GM23248 (cell line): Measurements from ENCODE around the gene RDX. TPM values are rescaled to one million over a fixed set of nuclear protein-coding genes. Genes with fewer than 3 reads are reported as not detected.

Source experiments
- DNase-seq: peaks from one replicate; pipeline ENCODE4 v3.0.0-alpha.2; 2015
- H2AFZ ChIP-seq: fragments of 200-600 bp; sonication (generic); 2 replicates; pipeline ENCODE4 v1.6.1; 2016; ENCODE audit warnings: antibody characterized with exemption
- H3F3A ChIP-seq: fragments of 200-600 bp; sonication (generic); 2 replicates; pipeline ENCODE4 v1.6.1; 2016; ENCODE audit warnings: mild to moderate bottlenecking, antibody characterized with exemption, mixed run types; ENCODE audit not compliant: insufficient read depth
- H3K27ac ChIP-seq: fragments of 200-600 bp; sonication (generic); 2 replicates; pipeline ENCODE4 v1.5.1; 2016; ENCODE audit warnings: mild to moderate bottlenecking
- H3K27me3 ChIP-seq: fragments of 200-600 bp; sonication (generic); replicated peaks from 2 replicates; pipeline ENCODE4 v1.6.1; 2016; ENCODE audit warnings: mild to moderate bottlenecking; ENCODE audit not compliant: insufficient read depth
- H3K36me3 ChIP-seq: fragments of 200-600 bp; sonication (generic); 2 replicates; pipeline ENCODE4 v1.6.1; 2016; ENCODE audit warnings: low read depth, mild to moderate bottlenecking
- H3K4me1 ChIP-seq: fragments of 200-600 bp; sonication (generic); 2 replicates; pipeline ENCODE4 v1.6.1; 2016; ENCODE audit warnings: mild to moderate bottlenecking; ENCODE audit not compliant: insufficient read depth
- H3K4me2 ChIP-seq: fragments of 200-600 bp; sonication (generic); one replicate; pipeline ENCODE4 v1.6.1; 2016; ENCODE audit warnings: mild to moderate bottlenecking; ENCODE audit not compliant: unreplicated experiment
- H3K4me3 ChIP-seq: fragments of 200-600 bp; sonication (generic); 2 replicates; pipeline ENCODE4 v1.5.1; 2016; ENCODE audit warnings: mild to moderate bottlenecking
- H3K79me2 ChIP-seq: fragments of 200-600 bp; sonication (generic); 2 replicates; pipeline ENCODE4 v1.6.1; 2016; ENCODE audit warnings: mild to moderate bottlenecking; ENCODE audit not compliant: insufficient read depth
- H3K9ac ChIP-seq: fragments of 200-600 bp; sonication (generic); 2 replicates; pipeline ENCODE4 v1.6.1; 2016; ENCODE audit warnings: mild to moderate bottlenecking
- H3K9me2 ChIP-seq: fragments of 200-600 bp; sonication (generic); 2 replicates; pipeline ENCODE4 v1.6.1; 2016; ENCODE audit warnings: mixed run types, mild to moderate bottlenecking, moderate library complexity; ENCODE audit not compliant: insufficient read depth
- H3K9me3 ChIP-seq: fragments of 200-600 bp; sonication (generic); one replicate; pipeline ENCODE4 v1.6.1; 2017; ENCODE audit warnings: low read depth
- H4K20me1 ChIP-seq: fragments of 200-600 bp; sonication (generic); 2 replicates; pipeline ENCODE4 v1.6.0; 2016; ENCODE audit not compliant: insufficient read depth
- EZH2 ChIP-seq: fragments of 200-600 bp; sonication (generic); IDR thresholded peaks from 2 replicates; pipeline ENCODE4 v1.6.1; 2018; ENCODE audit warnings: antibody characterized with exemption, mild to moderate bottlenecking; ENCODE audit not compliant: insufficient read depth, poor library complexity, severe bottlenecking
- EZH2phosphoT487 ChIP-seq: fragments of 200-600 bp; sonication (generic); IDR thresholded peaks from 2 replicates; pipeline ENCODE4 v1.6.1; 2018; ENCODE audit warnings: antibody characterized with exemption, moderate library complexity, mild to moderate bottlenecking, low read depth; ENCODE audit not compliant: insufficient read depth
- WGBS, 2 experiments: methylation state at CpG; one replicate each; pipeline ENCODE4 v1.1.6; 2015 to 2017; ENCODE audit warnings: low lambda C conversion rate in 2 of 2, low coverage in 1 of 2; ENCODE audit errors: missing lambda C conversion rate in 2 of 2; 5-methylcytosine and 5-hydroxymethylcytosine counted together
- in situ Hi-C: fragments of 300-500 bp; cut with MboI; formaldehyde crosslinking; loops from 2 replicates; pipeline ENCODE4 v1.15.0; 2020
- polyA plus RNA-seq: library from polyadenylated mRNA; unstranded; fragments of >200 nt; fragmentation: Nextera tagmentation; extraction: Ambion mirVana; gene quantifications from 2 replicates; pipeline ENCODE4 v1.2.1, GENCODE V29; 2016
- total RNA-seq: library from RNA; depleted of rRNA; stranded (reverse); fragments of >200 nt; shearing (Covaris generic); gene quantifications from 2 replicates; pipeline ENCODE4 v1.2.3, GENCODE V29; 2014

Gene RDX
- total and polyA plus RNA-seq, 2 experiments from 2014 or later = 69.5 to 95.4 TPM

DNA sequence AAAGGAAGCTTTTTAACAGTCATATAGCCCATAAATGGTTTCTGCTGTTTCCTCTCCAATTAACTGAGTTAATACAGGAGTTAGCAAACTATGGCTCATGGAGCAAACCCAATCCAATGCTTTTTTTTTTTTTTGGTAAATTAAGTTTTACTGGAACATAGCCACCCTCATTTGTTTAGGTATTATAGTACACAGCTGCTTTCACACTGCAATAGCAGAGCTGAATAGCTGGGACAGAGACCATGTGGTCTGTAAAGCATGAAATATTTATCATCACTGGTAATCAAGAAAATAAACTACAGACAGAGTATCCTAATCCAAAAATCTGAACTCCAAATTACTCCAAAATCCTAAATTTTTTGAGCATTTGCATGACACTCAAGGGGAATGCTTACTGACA lies 53.7 kb downstream of the RDX start:
- Histone ChIP-seq H3K27ac (no peak overlapping the region), H3K4me2 (no peak overlapping the region), H3F3A (peaks cover 6% of the 10 kb centered on the region), H3K27me3 (no peaks in the 10 kb centered on the region), H3K9me3 (no peaks in the 10 kb centered on the region), H3K4me3 (no peak overlapping the region), H3K4me1 (no peaks in the 10 kb centered on the region), H3K9me2 (no peaks in the 10 kb centered on the region), H3K79me2 (peaks cover 60% of the 10 kb centered on the region), H3K36me3 (peaks cover 34% of the 10 kb centered on the region), H3K9ac (no peak overlapping the region), H2AFZ (no peak overlapping the region), H4K20me1 (no peaks in the 10 kb centered on the region)
- no peak for DNase-seq
- no peak for TF ChIP-seq EZH2phosphoT487
- TF ChIP-seq EZH2 = no peak
- in situ Hi-C loops = no loop called here

DNA sequence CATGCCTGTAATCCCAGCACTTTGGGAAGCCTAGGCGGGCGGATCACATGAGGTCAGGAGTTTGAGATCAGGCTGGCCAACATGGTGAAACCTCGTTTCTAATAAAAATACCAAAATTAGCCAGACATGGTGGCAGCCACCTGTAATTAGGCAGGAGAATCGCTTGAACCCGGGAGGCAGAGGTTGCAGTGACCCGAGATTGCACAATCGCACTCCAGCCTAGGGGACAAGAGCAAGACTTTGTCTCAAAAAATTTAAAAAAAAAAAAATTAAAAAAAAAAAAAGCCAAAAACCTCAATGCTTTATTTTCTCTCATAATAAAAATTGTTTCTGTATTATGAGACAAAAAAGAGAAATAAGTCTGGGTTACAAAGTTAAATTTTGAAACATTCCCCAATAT lies 54.2 kb downstream of the RDX start:
- Histone ChIP-seq H3K79me2 (peaks cover 57% of the 10 kb centered on the region), H3K4me3 (no peak overlapping the region), H4K20me1 (no peaks in the 10 kb centered on the region), H2AFZ (no peak overlapping the region), H3F3A (peaks cover 6% of the 10 kb centered on the region), H3K9ac (no peak overlapping the region), H3K36me3 (peaks cover 34% of the 10 kb centered on the region), H3K27ac (no peak overlapping the region), H3K4me1 (no peaks in the 10 kb centered on the region), H3K27me3 (no peaks in the 10 kb centered on the region), H3K4me2 (no peak overlapping the region), H3K9me3 (no peaks in the 10 kb centered on the region), H3K9me2 (no peaks in the 10 kb centered on the region)
- TF ChIP-seq EZH2 = no peak
- no peak for DNase-seq
- WGBS, 2 experiments = 93 to 94% methylated on average over 7 of the region's 7 CpGs
- in situ Hi-C loops = no loop called here

DNA sequence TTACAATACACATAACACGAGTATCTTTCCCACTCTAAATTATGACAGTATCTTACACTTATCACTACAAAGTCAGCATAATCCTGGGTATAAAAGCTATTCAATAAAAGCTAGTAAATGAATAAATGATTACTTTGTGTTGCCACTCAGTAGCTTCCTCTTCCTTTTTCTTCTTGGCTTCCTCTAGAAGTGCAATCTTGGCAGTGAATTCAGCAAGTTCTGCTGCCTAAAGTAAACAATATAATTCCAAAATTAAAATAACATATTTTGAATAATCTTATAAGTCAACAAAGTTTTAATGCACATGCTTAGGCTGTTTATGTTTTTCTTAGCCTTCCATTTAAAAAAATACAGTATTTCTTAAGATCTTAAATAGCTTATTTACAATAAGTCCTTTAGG lies 60.4 kb downstream of the RDX start:
- no peak for DNase-seq
- H3K27ac ChIP-seq = no peak overlapping the region
- H2AFZ ChIP-seq = no peak overlapping the region
- no peak overlapping the region for H3K4me2 ChIP-seq
- H3F3A ChIP-seq = no peaks in the 10 kb centered on the region
- TF ChIP-seq EZH2phosphoT487 = no peak
- no peak for TF ChIP-seq EZH2
- no peaks in the 10 kb centered on the region for H3K4me1 ChIP-seq
- in situ Hi-C loops = no loop called here
- peaks cover 66% of the 10 kb centered on the region for H3K36me3 ChIP-seq
- no peaks in the 10 kb centered on the region for H3K9me3 ChIP-seq
- no peaks in the 10 kb centered on the region for H3K9me2 ChIP-seq
- 51 to 74% methylated on average over 1 of the region's 1 CpG for WGBS, 2 experiments
- H3K9ac ChIP-seq = no peak overlapping the region
- H3K4me3 ChIP-seq = no peak overlapping the region
- H3K79me2 ChIP-seq = peaks cover 31% of the 10 kb centered on the region
- H4K20me1 ChIP-seq = no peaks in the 10 kb centered on the region
- H3K27me3 ChIP-seq = no peaks in the 10 kb centered on the region

DNA sequence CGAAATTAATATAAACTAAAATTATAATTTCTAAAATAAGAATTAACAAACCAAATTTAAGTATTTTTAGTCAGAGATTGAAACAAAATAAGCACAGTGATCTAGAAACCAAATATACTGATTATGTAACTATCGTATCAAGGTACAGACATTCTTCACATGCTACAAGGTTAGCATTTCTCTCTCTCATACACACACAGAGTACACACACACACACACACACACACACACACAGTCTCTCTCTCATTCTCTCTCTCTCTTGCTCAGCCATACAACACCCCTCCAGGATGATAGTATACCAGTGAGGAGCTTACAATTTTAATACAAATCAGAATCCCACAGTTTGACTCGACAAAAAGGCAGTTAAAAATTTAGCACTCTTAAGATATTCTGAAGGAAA lies 66.0 kb downstream of the RDX start:
- H3K9ac ChIP-seq = no peak overlapping the region
- no peak overlapping the region for H3K27ac ChIP-seq
- no peaks in the 10 kb centered on the region for H3K9me3 ChIP-seq
- no peak overlapping the region for H3K4me3 ChIP-seq
- no peaks in the 10 kb centered on the region for H4K20me1 ChIP-seq
- DNase-seq = no peak
- WGBS, 2 experiments = 99% methylated on average over 3 of the region's 3 CpGs
- no peak overlapping the region for H3K4me2 ChIP-seq
- no peaks in the 10 kb centered on the region for H3K27me3 ChIP-seq
- peaks cover 16% of the 10 kb centered on the region; the same call in 1 of the 2 replicates for H3K79me2 ChIP-seq
- no peaks in the 10 kb centered on the region for H3K9me2 ChIP-seq
- H2AFZ ChIP-seq = no peak overlapping the region
- in situ Hi-C loops = no loop called here
- peaks cover 54% of the 10 kb centered on the region for H3K36me3 ChIP-seq
- peaks cover 9% of the 10 kb centered on the region for H3K4me1 ChIP-seq
- TF ChIP-seq EZH2 (no peak), EZH2phosphoT487 (no peak)
- no peaks in the 10 kb centered on the region for H3F3A ChIP-seq

DNA sequence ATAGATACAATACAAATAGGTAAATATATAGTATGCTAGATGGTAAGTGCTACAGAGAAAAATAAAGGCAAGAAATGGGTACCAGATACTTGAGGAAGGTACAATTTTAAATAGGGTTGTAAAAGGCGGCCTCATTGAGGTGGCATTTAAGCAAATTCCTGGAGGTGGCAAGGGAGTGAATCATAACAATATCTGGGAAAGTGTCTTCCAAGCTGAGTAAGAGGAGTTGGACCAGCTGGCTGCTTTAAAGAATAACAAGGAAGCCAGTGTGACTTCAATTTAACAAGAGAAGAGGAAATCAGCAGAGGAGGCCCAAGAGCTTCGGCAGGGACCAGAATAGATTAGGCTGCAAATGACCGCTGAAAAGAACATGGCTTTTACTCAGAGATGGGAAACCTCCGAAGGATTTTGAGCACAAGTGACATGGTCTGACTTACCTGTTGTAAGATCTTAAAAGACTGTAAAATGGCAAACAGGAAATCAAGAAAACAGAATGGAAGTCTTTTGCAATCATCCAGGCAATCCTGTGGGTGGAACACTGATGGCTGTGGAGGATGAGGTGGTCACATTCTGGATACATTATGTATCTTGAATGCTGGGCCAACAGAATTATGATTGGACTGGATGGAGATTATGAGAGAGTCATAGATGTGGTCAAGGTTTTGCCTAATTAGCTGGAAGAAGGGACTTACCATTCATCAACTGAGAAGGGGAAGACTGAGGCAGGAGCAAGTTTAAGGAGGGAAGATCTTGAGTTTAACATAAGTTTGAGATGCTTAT lies 77.2 kb downstream of the RDX start:
- Histone ChIP-seq H3K36me3 (no peaks in the 10 kb centered on the region), H3K4me2 (no peak overlapping the region), H3K27me3 (no peaks in the 10 kb centered on the region), H4K20me1 (no peaks in the 10 kb centered on the region), H3K9me3 (no peaks in the 10 kb centered on the region), H3K9me2 (no peaks in the 10 kb centered on the region), H3F3A (peaks cover 18% of the 10 kb centered on the region), H3K27ac (peak overlapping the region; percentile 67), H2AFZ (no peak overlapping the region), H3K4me1 (peaks cover 14% of the 10 kb centered on the region), H3K79me2 (no peaks in the 10 kb centered on the region), H3K9ac (no peak overlapping the region), H3K4me3 (no peak overlapping the region)
- peak; percentile 65 for DNase-seq
- 93 to 98% methylated on average over 4 of the region's 4 CpGs for WGBS, 2 experiments
- in situ Hi-C loops = loop anchor here (25.0 kb wide), 1 partner anchor 1018 kb away; the partner anchor contains the start of gene POU2AF2
- TF ChIP-seq EZH2 (no peak), EZH2phosphoT487 (no peak)
